K562 (cell line): ENCODE data around the gene PRR19. TPM values are rescaled to one million over a fixed set of nuclear protein-coding genes. Genes with fewer than 3 reads are reported as not detected.

ENCODE experiments used
- ATAC-seq: fragments of 200-7000 bp; cut with Tn5 transposase; 3 replicates; pipeline ENCODE4 v1.9.1; 2020; ENCODE audit warnings: moderate library complexity
- BruUV-seq: library from RNA; stranded (reverse); fragments of 400-500 nt; replicated peaks from 2 replicates; lab custom pipeline; 2021; lab: Mats Ljungman, UMichigan
- CTCF ChIA-PET: fragments of 300-600 bp; formaldehyde crosslinking; extraction: SDS; loops from one replicate; lab custom pipeline; 2021; ENCODE audit warnings: low intra/inter-chr PET ratio; lab: Yijun Ruan, JAX
- POLR2A ChIA-PET: fragments of 300-600, 350-650 bp; sonication (Branson Sonifier 250); formaldehyde crosslinking; extraction: SDS; loops from one replicate; lab custom pipeline; 2021; ENCODE audit warnings: antibody characterized with exemption, inconsistent platforms; lab: Yijun Ruan, JAX
- DNase-seq, 4 experiments: peaks; one replicate each; pipeline versions ENCODE4 v3.0.0 to v3.0.0-alpha.2; 2011 to 2018; ENCODE audit warnings: low spot score in 3 of 4, mixed read lengths in 3 of 4; ENCODE audit errors: extremely low read depth in 1 of 4
- FAIRE-seq: peaks from 2 replicates; lab custom pipeline; 2011; peaks lifted over from hg19 to GRCh38; lab: Jason Lieb, UNC
- H2AFZ ChIP-seq: 2 replicates; pipeline ENCODE4 v1.6.0; 2011; ENCODE audit warnings: low read depth, low read length, control low read depth, inconsistent platforms
- H3K27ac ChIP-seq: fragments of 200-600 bp; 3 replicates; pipeline ENCODE4 v1.8.0; 2011; ENCODE audit warnings: low read depth, mild to moderate bottlenecking, control low read depth, inconsistent platforms, low read length, moderate library complexity, mixed read lengths; ENCODE audit errors: extremely low read depth
- H3K27me3 ChIP-seq, 2 experiments: fragments of 300-600 bp in 1 of 2; 2 replicates in 1 of 2; 3 replicates in 1 of 2; pipeline versions ENCODE4 v1.6.0 to v1.8.0; 2011; ENCODE audit warnings: inconsistent platforms in 2 of 2, low read length in 2 of 2, mild to moderate bottlenecking in 1 of 2, mixed read lengths in 1 of 2, moderate library complexity in 1 of 2; ENCODE audit not compliant: control insufficient read depth in 2 of 2, insufficient read depth in 2 of 2
- H3K36me3 ChIP-seq: fragments of 300-600 bp; 3 replicates; pipeline ENCODE4 v1.8.0; 2011; ENCODE audit warnings: mild to moderate bottlenecking, low read length, inconsistent platforms; ENCODE audit not compliant: control insufficient read depth, insufficient read depth
- H3K4me1 ChIP-seq, 2 experiments: fragments of 200-600 bp in 1 of 2; replicated peaks in 1 of 2; 2 replicates in 1 of 2; 3 replicates in 1 of 2; pipeline versions ENCODE4 v1.5.1 to v1.8.0; 2011; ENCODE audit warnings: inconsistent platforms in 2 of 2, low read length in 2 of 2, mild to moderate bottlenecking in 1 of 2, mixed read lengths in 1 of 2, moderate library complexity in 1 of 2; ENCODE audit not compliant: control insufficient read depth in 2 of 2, insufficient read depth in 2 of 2
- H3K4me2 ChIP-seq: 2 replicates; pipeline ENCODE4 v1.6.1; 2011; ENCODE audit warnings: low read length, control low read depth, inconsistent platforms, mixed read lengths; ENCODE audit not compliant: insufficient read depth
- H3K4me3 ChIP-seq: fragments of 200-600 bp; sonication (generic), shearing (Covaris generic); 2 replicates; pipeline ENCODE4 v1.5.1; 2016; ENCODE audit warnings: control low read depth, inconsistent platforms
- H3K79me2 ChIP-seq: fragments of 200-600 bp; 3 replicates; pipeline ENCODE4 v1.8.0; 2011; ENCODE audit warnings: low read length, inconsistent platforms; ENCODE audit not compliant: control insufficient read depth, insufficient read depth
- H3K9ac ChIP-seq, 2 experiments: 2 replicates each; pipeline versions ENCODE4 v1.6.0 to v1.6.1; 2011; ENCODE audit warnings: low read depth in 2 of 2, low read length in 2 of 2, control low read depth in 1 of 2, inconsistent platforms in 1 of 2, mild to moderate bottlenecking in 1 of 2, mixed read lengths in 1 of 2; ENCODE audit not compliant: insufficient read depth in 1 of 2
- H3K9me1 ChIP-seq: one replicate; pipeline ENCODE4 v1.6.0; 2011; ENCODE audit warnings: inconsistent platforms, mild to moderate bottlenecking, low read length, moderate library complexity; ENCODE audit not compliant: control insufficient read depth, insufficient read depth
- H3K9me3 ChIP-seq: replicated peaks from 2 replicates; pipeline ENCODE4 v1.5.1; 2011; ENCODE audit warnings: low read depth, low read length, inconsistent platforms; ENCODE audit not compliant: control insufficient read depth, insufficient read depth
- H4K20me1 ChIP-seq: replicated peaks from 2 replicates; pipeline ENCODE4 v1.6.1; 2011; ENCODE audit warnings: low read length, inconsistent platforms, mixed read lengths; ENCODE audit not compliant: control insufficient read depth, insufficient read depth
- POLR2G ChIP-seq: fragments of 200-400 bp; formaldehyde crosslinking; IDR thresholded peaks from 2 replicates; pipeline ENCODE4 v1.6.1; 2017; ENCODE audit warnings: low read depth, mild to moderate bottlenecking, antibody characterized with exemption, low read length, moderate library complexity
- ZNF75A ChIP-seq: fragments of 450-650 bp; formaldehyde crosslinking; IDR thresholded peaks from 2 replicates; pipeline ENCODE4 v1.4.0; 2020; ENCODE audit warnings: mild to moderate bottlenecking
- WGBS: fragments of 100-300 bp; shearing (Covaris generic); methylation state at CpG from one replicate; pipeline ENCODE4 v1.1.6; 2016; ENCODE audit warnings: low coverage, mixed read lengths; ENCODE audit not compliant: insufficient coverage; ENCODE audit errors: missing lambda C conversion rate; 5-methylcytosine and 5-hydroxymethylcytosine counted together
- in situ Hi-C: fragments of 300-500 bp; cut with MboI; formaldehyde crosslinking; loops from 4 replicates; pipeline ENCODE4 v1.15.0; 2018; ENCODE audit warnings: inconsistent platforms, mixed read lengths
- intact Hi-C: fragments of 100-400 bp; cut with micrococcal nuclease; formaldehyde crosslinking; loops from 2 replicates; pipeline ENCODE4 v1.14.2; 2022
- polyA plus RNA-seq, 8 experiments: library from polyadenylated mRNA; depleted of rRNA in 4 of 8; stranded (reverse) in 5 of 8; unstranded in 3 of 8; fragments of >200 nt; fragmentation: Nextera tagmentation in 2 of 8; fragmentation: Illumina TruSeq in 1 of 8; extraction: Ambion mirVana in 2 of 8; extraction: Trizol in 1 of 8; gene quantifications; 2 replicates each; pipeline versions ENCODE4 v1.2.1 to v1.2.3, GENCODE V29; 2011 to 2014; ENCODE audit warnings: inconsistent platforms in 1 of 8, missing spikeins in 1 of 8
- total RNA-seq, 7 experiments: library from RNA; depleted of rRNA in 6 of 7; stranded (reverse); fragments of >200 nt in 6 of 7; fragmentation: Illumina TruSeq in 2 of 7; extraction: Trizol in 2 of 7; gene quantifications; 2 replicates each; pipeline versions ENCODE4 v1.2.1 to v1.2.3, GENCODE V29; 2011 to 2021; ENCODE audit warnings: low replicate concordance in 1 of 7

The PRR19 gene
- total and polyA plus RNA-seq, 9 of the 15 experiments (the other 6 are each of a cell fraction or from before 2014, with no cell fraction given): 0.10 to 1.6 (median 0.54) TPM

- Histone ChIP-seq H3K79me2 (no peaks in the 10 kb centered on the region), H2AFZ (no peak overlapping the region), H3K27me3 (no peaks in the 10 kb centered on the region), H3K4me2 (no peak overlapping the region), H3K9me1 (no peaks in the 10 kb centered on the region), H3K27ac (no peak overlapping the region), H3K4me1 (peaks cover 0 to 24% of the 10 kb centered on the region in 2 experiments; a peak in 2 of 5 replicates), H3K4me3 (no peak overlapping the region), H3K9me3 (no peaks in the 10 kb centered on the region), H4K20me1 (no peaks in the 10 kb centered on the region), H3K36me3 (no peaks in the 10 kb centered on the region; the same call in 2 of the 3 replicates), H3K9ac (no peak overlapping the region; a peak in 1 of 4 replicates)
- in situ Hi-C loops: no loop called here
- 62% methylated on average over 13 of the region's 21 CpGs for WGBS
- TF ChIP-seq POLR2G (0 out of 2 replicates have a peak, but pooled peaks have one; percentile 34), ZNF75A (CRISPR knock-in tag) (no peak)
- no TSS peak for BruUV-seq
- ATAC-seq (no peak), DNase-seq (no peak), FAIRE-seq (no peak)
- ChIA-PET CTCF (no interaction called here), POLR2A (no interaction called here)
- intact Hi-C loops: no loop called here
These were observed 49.3 kb downstream of the PRR19 start for GRCh38 chr19:42351079-42351735.
